OCI-LY1 (cell line): Measurements from ENCODE around the gene LSAMP.

Source experiments
- EZH2 ChIP-seq: fragments of 200-600 bp; sonication (generic), shearing (Covaris generic); IDR thresholded peaks from 2 replicates; pipeline ENCODE4 v1.8.0; 2017; ENCODE audit warnings: borderline replicate concordance, mixed run types, mild to moderate bottlenecking, antibody characterized with exemption, low read length, moderate library complexity, mixed read lengths
- TF ChIP-seq, protein P1 (sequence below): fragments of 200-600 bp; sonication (generic), shearing (Covaris generic); IDR thresholded peaks from 2 replicates; pipeline ENCODE4 v1.5.1; 2017; ENCODE audit warnings: mild to moderate bottlenecking, antibody characterized with exemption, low read length, moderate library complexity, mixed read lengths

DNA sequence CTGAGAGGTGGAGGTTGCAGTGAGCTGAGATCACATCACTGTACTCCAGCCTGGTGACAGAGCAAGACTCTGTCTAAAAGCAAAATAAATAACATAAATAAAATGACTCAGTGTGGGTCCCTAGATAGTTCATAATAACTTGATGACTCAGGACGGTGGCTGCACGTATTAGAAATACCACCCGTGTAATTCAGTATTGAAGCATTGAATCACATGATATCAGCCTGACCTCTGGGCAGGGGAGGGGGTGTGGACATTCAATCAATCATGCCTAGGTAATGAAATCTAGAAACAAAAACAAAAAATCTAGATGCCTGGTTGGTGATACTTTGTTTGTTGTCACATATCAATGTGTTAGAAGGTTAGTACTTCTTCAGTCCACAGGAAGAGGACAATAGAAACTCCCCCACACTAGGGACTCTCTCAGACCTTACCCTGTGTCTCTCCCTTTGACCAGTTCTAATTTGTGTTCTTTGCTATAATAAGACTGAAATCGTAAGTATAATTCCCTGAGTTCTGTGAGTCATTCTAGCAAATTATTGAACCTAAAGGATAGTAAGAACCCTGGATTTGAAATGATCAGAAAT is 644.7 kb downstream of the LSAMP start:
- TF ChIP-seq, protein P1, sequence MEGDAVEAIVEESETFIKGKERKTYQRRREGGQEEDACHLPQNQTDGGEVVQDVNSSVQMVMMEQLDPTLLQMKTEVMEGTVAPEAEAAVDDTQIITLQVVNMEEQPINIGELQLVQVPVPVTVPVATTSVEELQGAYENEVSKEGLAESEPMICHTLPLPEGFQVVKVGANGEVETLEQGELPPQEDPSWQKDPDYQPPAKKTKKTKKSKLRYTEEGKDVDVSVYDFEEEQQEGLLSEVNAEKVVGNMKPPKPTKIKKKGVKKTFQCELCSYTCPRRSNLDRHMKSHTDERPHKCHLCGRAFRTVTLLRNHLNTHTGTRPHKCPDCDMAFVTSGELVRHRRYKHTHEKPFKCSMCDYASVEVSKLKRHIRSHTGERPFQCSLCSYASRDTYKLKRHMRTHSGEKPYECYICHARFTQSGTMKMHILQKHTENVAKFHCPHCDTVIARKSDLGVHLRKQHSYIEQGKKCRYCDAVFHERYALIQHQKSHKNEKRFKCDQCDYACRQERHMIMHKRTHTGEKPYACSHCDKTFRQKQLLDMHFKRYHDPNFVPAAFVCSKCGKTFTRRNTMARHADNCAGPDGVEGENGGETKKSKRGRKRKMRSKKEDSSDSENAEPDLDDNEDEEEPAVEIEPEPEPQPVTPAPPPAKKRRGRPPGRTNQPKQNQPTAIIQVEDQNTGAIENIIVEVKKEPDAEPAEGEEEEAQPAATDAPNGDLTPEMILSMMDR, result no peak
- no peak for TF ChIP-seq EZH2
